ENCODE measurements around the gene TRIM2.
"Not testable (repeated sequence)": the region's sequence is repeated elsewhere in the genome, so short reads cannot be mapped to it uniquely, and the experiment has no call there.

Gene TRIM2

GRCh38 chr4:153204247-153204671 lies at the start of gene TRIM2:
TSS of gene TRIM2 (plus strand) at chr4:153204443. CDS start at chr4:153204531, 88 bp downstream.
- DNase-seq (ENCODE audit: low read depth) = no peak

- DNase-seq (ENCODE audit: low read depth) = no peak
Measured at GRCh38 chr4:153155686-153156085, 48.6 kb upstream of the TRIM2 start.

GRCh38 chr4:153156263-153156662 lies 48.0 kb upstream of the TRIM2 start:
- no peak for DNase-seq (ENCODE audit: low read depth)

GRCh38 chr4:153156721-153157120 lies 47.5 kb upstream of the TRIM2 start:
- no peak for DNase-seq (ENCODE audit: low read depth)

- DNase-seq (ENCODE audit: low read depth) = no peak
Measured at GRCh38 chr4:153159016-153159415, 45.2 kb upstream of the TRIM2 start.

GRCh38 chr4:153159728-153160221 lies 44.5 kb upstream of the TRIM2 start:
- no peak for DNase-seq (ENCODE audit: low read depth)

GRCh38 chr4:153160821-153161220 lies 43.4 kb upstream of the TRIM2 start:
- DNase-seq (ENCODE audit: low read depth) = no peak

- DNase-seq (ENCODE audit: low read depth) = no peak
Measured at GRCh38 chr4:153161226-153161963, 42.8 kb upstream of the TRIM2 start.

GRCh38 chr4:153165236-153165635 lies 39.0 kb upstream of the TRIM2 start:
- not testable (repeated sequence) for DNase-seq (ENCODE audit: low read depth)

- no peak for DNase-seq (ENCODE audit: low read depth)
Measured at GRCh38 chr4:153166716-153167501, 37.3 kb upstream of the TRIM2 start.

GRCh38 chr4:153169776-153170175 lies 34.5 kb upstream of the TRIM2 start:
- DNase-seq (ENCODE audit: low read depth) = no peak

GRCh38 chr4:153170407-153170806 lies 33.8 kb upstream of the TRIM2 start:
- no peak for DNase-seq (ENCODE audit: low read depth)

GRCh38 chr4:153174821-153175567 lies 29.2 kb upstream of the TRIM2 start:
- no peak for DNase-seq (ENCODE audit: low read depth)

GRCh38 chr4:153176938-153177337 lies 27.3 kb upstream of the TRIM2 start:
- DNase-seq (ENCODE audit: low read depth) = no peak

- DNase-seq (ENCODE audit: low read depth) = no peak
Measured at GRCh38 chr4:153177841-153178240, 26.4 kb upstream of the TRIM2 start.

GRCh38 chr4:153179100-153179499 lies 25.1 kb upstream of the TRIM2 start:
- DNase-seq (ENCODE audit: low read depth) = no peak

GRCh38 chr4:153181293-153181692 lies 22.9 kb upstream of the TRIM2 start:
- no peak for DNase-seq (ENCODE audit: low read depth)

- DNase-seq (ENCODE audit: low read depth) = no peak
Measured at GRCh38 chr4:153181700-153182099, 22.5 kb upstream of the TRIM2 start.

- no peak for DNase-seq (ENCODE audit: low read depth)
Measured at GRCh38 chr4:153183146-153183545, 21.1 kb upstream of the TRIM2 start.

- no peak for DNase-seq (ENCODE audit: low read depth)
Measured at GRCh38 chr4:153185331-153185852, 18.9 kb upstream of the TRIM2 start.

GRCh38 chr4:153186046-153186728 lies 18.1 kb upstream of the TRIM2 start:
- no peak for DNase-seq (ENCODE audit: low read depth)
